GM13976 (cell line): ENCODE data around the gene BHLHA9.

Experiments used
- DNase-seq: peaks from one replicate; pipeline ENCODE4 v3.0.0; 2012; ENCODE audit warnings: low spot score
- CTCF ChIP-seq: IDR thresholded peaks from 2 replicates; pipeline ENCODE4 v1.5.1; 2012; ENCODE audit warnings: borderline replicate concordance, mild to moderate bottlenecking; ENCODE audit not compliant: insufficient read depth; ENCODE audit errors: extremely low read depth, missing control alignments, control extremely low read depth
- in situ Hi-C: fragments of 300-500 bp; cut with MboI; formaldehyde crosslinking; loops from one replicate; pipeline ENCODE4 v1.12.0; 2022; ENCODE audit warnings: low sequenced_read_pairs, mixed read lengths, inconsistent platforms; ENCODE audit not compliant: unreplicated experiment

Gene BHLHA9

GRCh38 chr17:1294157-1294717 lies 24.0 kb downstream of the BHLHA9 start:
- no peak for TF ChIP-seq CTCF
- in situ Hi-C loops: no loop called here
- no peak for DNase-seq

DNA sequence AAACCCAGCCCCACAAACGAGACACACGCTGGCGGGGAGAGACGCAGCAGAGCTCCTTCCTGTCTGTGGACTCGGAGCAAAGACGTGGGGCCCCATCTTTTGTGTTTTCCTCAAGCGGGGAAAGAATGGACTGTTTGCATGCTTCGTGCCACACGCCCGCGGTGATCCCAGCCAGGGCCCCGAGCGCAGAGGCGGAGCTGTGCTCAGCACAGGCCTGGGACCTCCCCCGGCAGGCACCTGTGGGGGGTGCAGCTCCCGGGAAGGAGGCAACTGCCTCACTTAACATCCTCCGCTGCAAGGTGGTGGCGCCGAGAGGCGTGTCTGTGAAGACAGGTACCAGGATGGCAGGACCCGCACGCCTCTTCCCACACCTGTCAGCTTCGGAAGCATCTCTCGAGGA lies 28.4 kb downstream of the BHLHA9 start:
- in situ Hi-C loops: no loop called here
- no peak for DNase-seq
- TF ChIP-seq CTCF: no peak

DNA sequence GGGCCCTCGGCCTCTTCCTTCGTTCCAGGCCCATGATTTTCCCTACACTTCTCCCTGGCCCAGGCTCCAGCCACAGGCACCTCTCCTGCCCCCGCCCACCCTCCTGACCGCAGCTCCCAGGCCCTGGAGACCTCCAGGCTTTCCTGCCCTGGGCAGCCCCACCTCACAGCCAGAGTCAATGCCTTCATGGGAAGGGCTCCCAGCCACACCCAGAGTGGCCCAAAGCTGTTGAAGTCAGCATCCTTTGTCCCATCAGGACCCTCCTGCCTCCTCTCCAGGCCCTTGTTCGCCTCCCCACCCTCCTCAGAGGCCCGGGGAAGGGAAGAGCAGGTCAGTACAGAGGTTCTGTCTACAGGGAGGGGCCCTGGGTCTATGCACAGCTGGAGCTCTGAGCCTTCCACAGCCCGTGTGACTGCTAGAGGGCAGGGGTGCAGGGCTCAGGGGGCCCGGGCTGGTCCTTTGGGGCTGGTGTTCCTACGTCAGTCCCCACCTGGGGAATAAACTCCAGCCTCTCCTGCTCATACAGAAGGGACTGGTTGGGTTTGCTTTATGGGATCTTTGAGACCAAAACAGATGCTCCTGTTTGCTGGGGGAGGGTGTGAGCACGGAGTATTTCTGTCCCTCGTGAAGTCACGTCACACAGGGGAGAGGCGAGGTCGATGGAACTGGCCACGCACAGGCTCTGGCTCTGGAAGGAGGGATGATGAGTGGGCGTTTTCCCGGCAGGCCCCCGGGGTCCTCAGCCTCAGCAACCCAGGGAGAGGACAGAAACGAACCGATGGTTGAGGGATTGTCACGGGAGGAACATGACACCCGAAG lies 29.5 kb downstream of the BHLHA9 start:
- in situ Hi-C loops: no loop called here
- no peak for DNase-seq
- TF ChIP-seq CTCF: no peak

DNA sequence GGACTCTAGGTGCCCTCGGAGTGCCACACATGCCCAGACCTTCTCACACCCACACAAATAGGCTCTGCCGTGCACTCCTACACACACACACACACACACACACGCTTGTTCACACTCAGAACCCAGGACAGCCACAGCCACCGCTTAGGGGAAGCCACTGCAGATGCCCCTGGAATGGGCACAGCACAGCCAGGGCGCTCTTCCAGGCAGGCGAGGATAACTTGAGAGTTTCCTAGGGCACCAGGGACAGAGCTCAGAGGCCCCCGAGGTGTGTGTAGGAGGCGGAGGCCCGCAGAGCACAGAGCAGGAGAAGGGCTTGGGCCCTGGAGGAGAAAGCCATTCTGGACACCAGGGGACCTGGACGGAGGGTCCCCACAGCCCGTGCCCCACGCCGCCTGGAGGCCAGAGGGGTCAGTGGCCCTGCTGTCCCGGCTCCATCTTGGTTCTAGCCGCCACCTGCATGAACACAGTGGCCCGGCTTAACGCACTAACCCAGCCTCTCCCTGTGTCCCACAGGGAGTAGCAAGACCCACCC lies 30.2 kb downstream of the BHLHA9 start:
- TF ChIP-seq CTCF: no peak
- in situ Hi-C loops: no loop called here
- DNase-seq: no peak

- no peak for DNase-seq
- no peak for TF ChIP-seq CTCF
- in situ Hi-C loops: no loop called here
Measured at GRCh38 chr17:1301546-1301945, 31.3 kb downstream of the BHLHA9 start.

DNA sequence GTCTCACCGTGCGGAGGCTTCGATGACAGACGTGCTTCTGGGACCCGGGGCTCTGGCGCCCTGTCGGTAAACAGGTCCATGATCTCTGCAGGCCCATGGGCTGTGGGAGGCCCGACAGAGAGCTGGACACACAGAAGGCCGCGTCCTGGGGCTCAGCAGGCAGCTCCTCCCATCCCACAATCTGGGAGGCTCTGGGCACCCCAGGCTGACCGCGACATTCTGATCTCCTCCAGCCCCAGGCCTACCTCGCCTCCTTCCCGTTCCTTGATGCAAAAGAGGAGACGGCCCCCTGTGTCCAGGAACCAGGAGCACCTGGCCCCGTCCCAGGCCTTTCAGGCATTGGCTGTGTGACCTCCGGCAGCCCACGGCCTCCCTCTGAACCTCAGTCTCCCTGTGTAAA lies 32.5 kb downstream of the BHLHA9 start:
- DNase-seq: no peak
- TF ChIP-seq CTCF: no peak
- in situ Hi-C loops: no loop called here
